H1 (cell line): ENCODE results near the gene ZBTB4. TPM values are rescaled to one million over a fixed set of nuclear protein-coding genes. Genes with fewer than 3 reads are reported as not detected.

Experiments
- BRCA1 ChIP-seq: IDR thresholded peaks from 2 replicates; pipeline ENCODE4 v1.6.1; 2012; ENCODE audit warnings: low read depth, low read length, improper control_type of control experiment
- CHD2 ChIP-seq: IDR thresholded peaks from 2 replicates; pipeline ENCODE4 v1.6.1; 2012; ENCODE audit warnings: low read length, improper control_type of control experiment
- NRF1 ChIP-seq: IDR thresholded peaks from 2 replicates; pipeline ENCODE4 v1.6.1; 2011; ENCODE audit warnings: mild to moderate bottlenecking, low read depth, low read length, improper control_type of control experiment
- TEAD4 ChIP-seq: IDR thresholded peaks from 2 replicates; pipeline ENCODE4 v1.6.1; 2012; ENCODE audit warnings: low read depth, low read length, inconsistent platforms, mixed read lengths
- polyA plus RNA-seq, 7 experiments: library from polyadenylated mRNA; depleted of rRNA in 3 of 7; stranded (reverse) in 5 of 7; unstranded in 2 of 7; fragments of >200 nt in 5 of 7; fragments of 200-250 nt in 2 of 7; gene quantifications; 1 replicate in 5 of 7; 2 replicates in 1 of 7; 4 replicates in 1 of 7; pipeline versions ENCODE4 v1.2.1 to v1.2.3, GENCODE V29; 2011 to 2013; ENCODE audit warnings: missing spikeins in 2 of 7, mixed read lengths in 2 of 7
- total RNA-seq: library from RNA; stranded (reverse); fragmentation: NEBNext Ultra II Directional; extraction: Animal tissue kit (Norgen Biotek cat#: 25700); gene quantifications from 2 replicates; pipeline ENCODE4 v1.2.1, GENCODE V29; 2021
- TF ChIP-seq, protein P1 (sequence below): IDR thresholded peaks from 2 replicates; pipeline ENCODE4 v1.6.1; 2012; ENCODE audit warnings: low read length, inconsistent platforms

The ZBTB4 gene
- total and polyA plus RNA-seq, 2 of the 8 experiments (the other 6 are each of a cell fraction or from before 2014, with no cell fraction given), result 5.9 to 10.1 TPM

DNA sequence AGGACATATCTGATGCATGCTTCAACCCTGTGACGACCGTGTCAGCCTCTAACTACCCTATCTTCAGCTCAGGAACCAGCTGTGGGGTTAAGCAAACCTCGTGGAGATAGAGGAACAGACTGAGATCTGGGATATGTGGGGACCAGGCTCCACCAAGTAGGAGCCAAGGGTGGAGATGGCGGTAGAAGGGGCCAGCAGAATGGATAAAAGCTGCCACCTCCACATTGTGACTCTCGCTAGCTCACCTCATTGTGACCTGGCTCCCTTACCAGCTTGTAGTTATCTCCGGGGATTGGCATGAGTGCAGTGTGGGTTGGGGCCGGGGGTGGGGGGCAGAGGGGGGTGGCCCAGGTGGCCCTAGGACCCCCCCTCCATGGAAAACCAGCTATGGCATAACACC is 54.1 kb downstream of the ZBTB4 start, which contains the start of gene SPEM2 (continued):
- TF ChIP-seq NRF1 (no peak), CHD2 (no peak), TEAD4 (no peak), BRCA1 (no peak)
- TF ChIP-seq, protein P1, sequence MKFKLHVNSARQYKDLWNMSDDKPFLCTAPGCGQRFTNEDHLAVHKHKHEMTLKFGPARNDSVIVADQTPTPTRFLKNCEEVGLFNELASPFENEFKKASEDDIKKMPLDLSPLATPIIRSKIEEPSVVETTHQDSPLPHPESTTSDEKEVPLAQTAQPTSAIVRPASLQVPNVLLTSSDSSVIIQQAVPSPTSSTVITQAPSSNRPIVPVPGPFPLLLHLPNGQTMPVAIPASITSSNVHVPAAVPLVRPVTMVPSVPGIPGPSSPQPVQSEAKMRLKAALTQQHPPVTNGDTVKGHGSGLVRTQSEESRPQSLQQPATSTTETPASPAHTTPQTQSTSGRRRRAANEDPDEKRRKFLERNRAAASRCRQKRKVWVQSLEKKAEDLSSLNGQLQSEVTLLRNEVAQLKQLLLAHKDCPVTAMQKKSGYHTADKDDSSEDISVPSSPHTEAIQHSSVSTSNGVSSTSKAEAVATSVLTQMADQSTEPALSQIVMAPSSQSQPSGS, result no peak
